Kidney epithelial cell (primary cell): Measurements from ENCODE around the gene MAP3K13. TPM values are rescaled to one million over a fixed set of nuclear protein-coding genes. Genes with fewer than 3 reads are reported as not detected.

Source experiments
- DNase-seq: peaks from one replicate; pipeline ENCODE4 v3.0.0-alpha.2; 2010; ENCODE audit warnings: low read depth
- H3K27me3 ChIP-seq: 2 replicates; pipeline ENCODE4 v1.6.0; 2011; ENCODE audit warnings: low read length; ENCODE audit not compliant: control insufficient read depth, insufficient read depth
- H3K36me3 ChIP-seq: 2 replicates; pipeline ENCODE4 v1.5.1; 2011; ENCODE audit warnings: low read length; ENCODE audit not compliant: control insufficient read depth, insufficient read depth
- H3K4me3 ChIP-seq: 2 replicates; pipeline ENCODE4 v1.5.1; 2011; ENCODE audit warnings: low read depth, mild to moderate bottlenecking, control low read depth, low read length
- total RNA-seq: library from RNA; depleted of rRNA; stranded (reverse); fragments of >200 nt; gene quantifications from 2 replicates; pipeline ENCODE4 v1.2.3, GENCODE V29; 2015
- TF ChIP-seq, protein P1 (sequence below): IDR thresholded peaks from 2 replicates; pipeline ENCODE4 v1.5.1; 2011; ENCODE audit warnings: mild to moderate bottlenecking, moderate library complexity, low read length, control low read depth, inconsistent platforms; ENCODE audit not compliant: insufficient read depth, poor library complexity, severe bottlenecking

The MAP3K13 gene
- total RNA-seq, 1 donor from 2014 or later, result 33.5 TPM

DNA sequence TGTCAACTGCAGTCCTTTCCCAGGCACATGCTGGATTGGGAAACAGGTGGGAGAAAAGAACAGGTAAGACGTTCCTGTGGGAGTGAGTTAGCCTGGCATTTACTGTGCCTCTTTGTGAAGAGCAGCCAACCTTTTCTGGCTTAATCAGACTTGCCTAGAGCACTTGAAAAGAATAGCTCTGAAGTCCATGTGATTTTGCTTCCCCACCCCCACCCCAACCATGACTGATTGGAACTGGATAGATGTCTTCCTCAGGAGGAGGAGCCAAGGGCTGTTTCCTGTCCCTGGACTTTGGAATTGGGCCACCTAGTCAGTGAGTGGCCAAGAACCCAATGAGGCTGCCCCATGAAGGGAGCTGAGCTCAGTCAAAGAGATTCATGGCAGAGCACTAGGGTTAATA lies 140.6 kb downstream of the MAP3K13 start:
- Histone ChIP-seq H3K36me3 (no peaks in the 10 kb centered on the region), H3K27me3 (no peaks in the 10 kb centered on the region), H3K4me3 (no peak overlapping the region)
- no peak for DNase-seq
- TF ChIP-seq, protein P1, sequence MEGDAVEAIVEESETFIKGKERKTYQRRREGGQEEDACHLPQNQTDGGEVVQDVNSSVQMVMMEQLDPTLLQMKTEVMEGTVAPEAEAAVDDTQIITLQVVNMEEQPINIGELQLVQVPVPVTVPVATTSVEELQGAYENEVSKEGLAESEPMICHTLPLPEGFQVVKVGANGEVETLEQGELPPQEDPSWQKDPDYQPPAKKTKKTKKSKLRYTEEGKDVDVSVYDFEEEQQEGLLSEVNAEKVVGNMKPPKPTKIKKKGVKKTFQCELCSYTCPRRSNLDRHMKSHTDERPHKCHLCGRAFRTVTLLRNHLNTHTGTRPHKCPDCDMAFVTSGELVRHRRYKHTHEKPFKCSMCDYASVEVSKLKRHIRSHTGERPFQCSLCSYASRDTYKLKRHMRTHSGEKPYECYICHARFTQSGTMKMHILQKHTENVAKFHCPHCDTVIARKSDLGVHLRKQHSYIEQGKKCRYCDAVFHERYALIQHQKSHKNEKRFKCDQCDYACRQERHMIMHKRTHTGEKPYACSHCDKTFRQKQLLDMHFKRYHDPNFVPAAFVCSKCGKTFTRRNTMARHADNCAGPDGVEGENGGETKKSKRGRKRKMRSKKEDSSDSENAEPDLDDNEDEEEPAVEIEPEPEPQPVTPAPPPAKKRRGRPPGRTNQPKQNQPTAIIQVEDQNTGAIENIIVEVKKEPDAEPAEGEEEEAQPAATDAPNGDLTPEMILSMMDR, result no peak

DNA sequence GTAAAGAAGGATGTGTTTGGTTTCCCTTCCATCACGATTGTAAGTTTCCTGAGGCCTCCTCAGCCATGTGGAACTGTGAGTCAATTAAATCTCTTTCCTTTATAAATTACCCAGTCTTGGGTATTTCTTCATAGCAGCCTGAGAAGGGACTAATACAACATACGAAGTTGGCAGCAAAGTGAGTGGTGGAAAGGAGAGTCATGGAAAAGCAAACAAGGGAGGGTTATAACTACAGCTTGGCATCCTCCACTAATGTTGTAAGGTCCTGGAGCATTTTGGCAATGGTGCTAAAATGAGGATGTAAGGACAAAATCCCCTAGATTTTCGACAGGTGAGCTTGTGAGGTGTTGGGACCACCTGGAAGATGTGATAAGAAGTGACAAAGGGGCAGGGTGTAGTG lies 141.7 kb downstream of the MAP3K13 start:
- no peaks in the 10 kb centered on the region for H3K36me3 ChIP-seq
- TF ChIP-seq, protein P1, result no peak
- H3K4me3 ChIP-seq, result no peak overlapping the region
- no peak for DNase-seq
- no peaks in the 10 kb centered on the region for H3K27me3 ChIP-seq

DNA sequence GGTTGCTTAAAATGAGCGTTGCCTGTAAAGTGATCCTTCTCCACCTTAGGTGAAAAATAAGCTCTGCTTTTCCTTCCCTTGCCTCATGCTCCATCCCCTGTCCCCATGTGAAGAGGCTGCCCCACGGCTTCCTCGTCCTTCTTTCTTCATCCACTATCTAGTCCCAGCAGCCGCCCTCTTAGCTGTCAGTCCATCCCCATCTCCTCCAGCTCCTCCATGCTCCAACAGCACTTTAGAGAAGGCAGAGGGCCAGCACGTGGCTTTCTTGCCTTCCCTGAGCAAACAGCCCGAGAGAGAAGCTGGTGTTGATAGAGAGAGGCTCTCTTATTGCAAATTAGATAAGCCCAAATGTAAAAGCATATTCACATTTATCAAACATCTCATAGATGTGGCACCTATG lies 144.9 kb downstream of the MAP3K13 start:
- TF ChIP-seq, protein P1, result no peak
- Histone ChIP-seq H3K4me3 (no peak overlapping the region), H3K27me3 (no peaks in the 10 kb centered on the region), H3K36me3 (no peaks in the 10 kb centered on the region)
- DNase-seq, result no peak

DNA sequence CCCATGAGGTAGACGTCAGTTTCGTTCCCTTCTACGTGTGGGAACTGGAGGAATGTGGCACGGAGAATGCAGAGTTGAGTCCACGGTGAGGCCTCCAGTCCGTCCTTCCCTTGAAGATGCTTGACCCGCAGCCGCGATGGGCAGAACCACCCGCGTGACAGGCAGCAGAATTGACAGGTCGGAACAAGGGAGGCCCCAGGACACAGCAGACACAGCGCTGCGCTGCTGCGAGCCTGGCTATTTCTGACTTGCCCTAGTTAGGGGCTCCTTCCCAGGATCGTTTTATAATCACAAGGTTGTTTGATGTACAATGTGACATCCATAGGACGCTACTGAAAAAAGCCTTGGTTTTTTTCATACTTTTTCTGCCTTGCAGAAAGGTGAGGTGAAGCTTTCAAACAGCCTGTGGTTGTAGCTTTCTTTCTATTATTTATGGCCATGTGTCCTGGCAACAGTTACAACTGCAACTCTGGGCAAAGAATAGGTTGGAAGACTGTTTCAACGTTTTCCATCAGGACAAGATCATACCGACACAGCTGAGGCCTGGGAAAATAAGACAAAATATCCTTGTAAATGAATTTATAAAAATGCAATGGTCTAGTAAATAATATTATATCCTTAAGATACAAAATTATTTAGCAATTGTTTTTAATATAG lies 145.5 kb downstream of the MAP3K13 start:
- no peak overlapping the region for H3K4me3 ChIP-seq
- no peak for DNase-seq
- H3K27me3 ChIP-seq, result no peaks in the 10 kb centered on the region
- no peaks in the 10 kb centered on the region for H3K36me3 ChIP-seq
- TF ChIP-seq, protein P1, result no peak

DNA sequence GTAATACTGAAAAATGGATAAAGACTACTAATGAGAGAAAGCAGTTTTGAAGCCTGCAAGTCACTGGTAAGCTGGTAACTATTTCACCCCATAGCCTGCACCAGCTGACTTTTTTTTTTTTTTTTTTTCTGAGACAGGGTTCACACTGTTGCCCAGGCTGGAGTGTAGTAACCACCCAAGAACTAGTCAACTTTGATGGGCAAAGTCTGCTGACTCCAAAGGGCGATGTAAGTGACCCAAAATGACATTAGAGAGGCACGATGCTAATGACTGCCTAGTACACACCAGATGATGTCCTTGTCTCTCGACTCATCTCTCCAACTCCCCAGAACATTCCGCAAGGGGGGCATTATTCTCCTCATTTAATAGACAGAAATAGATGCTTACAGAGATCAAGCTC lies 148.8 kb downstream of the MAP3K13 start:
- Histone ChIP-seq H3K27me3 (no peaks in the 10 kb centered on the region), H3K4me3 (no peak overlapping the region), H3K36me3 (no peaks in the 10 kb centered on the region)
- TF ChIP-seq, protein P1, result no peak
- no peak for DNase-seq

DNA sequence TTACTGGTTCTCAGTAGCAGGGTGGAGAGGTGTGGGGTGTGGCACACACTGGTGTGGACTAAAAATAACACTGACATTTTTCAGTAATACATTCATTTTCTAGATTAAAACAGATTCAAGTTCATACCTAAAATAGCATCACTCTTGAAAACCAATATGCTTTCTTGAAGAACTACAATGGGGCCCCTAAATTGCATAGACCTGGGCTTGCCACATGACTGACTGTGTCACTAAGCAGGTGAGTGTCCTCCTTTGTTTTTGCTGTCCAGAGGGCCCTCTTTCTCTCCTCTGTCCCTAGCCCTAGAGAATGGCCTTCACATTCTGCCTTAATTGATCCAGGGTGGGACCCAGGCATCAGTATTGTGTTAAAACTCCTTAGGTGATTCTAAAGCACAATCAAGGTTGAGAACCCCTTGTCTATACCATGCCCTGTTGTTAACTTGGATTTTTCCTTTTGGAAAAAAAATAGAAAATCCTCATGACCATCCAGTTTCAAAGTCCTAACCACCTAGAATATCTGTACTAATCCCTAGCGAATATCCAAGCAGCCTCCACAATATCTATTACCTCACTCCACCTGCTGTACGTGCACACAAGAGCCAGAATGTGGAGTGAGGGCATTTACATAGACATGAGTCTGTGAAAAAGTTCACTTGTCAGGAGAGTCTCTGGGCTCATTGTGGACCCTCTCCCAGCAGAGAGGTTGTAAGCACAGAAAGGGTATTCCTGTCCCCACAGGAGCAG lies 154.6 kb downstream of the MAP3K13 start:
- TF ChIP-seq, protein P1, result no peak
- DNase-seq, result no peak
- Histone ChIP-seq H3K4me3 (no peak overlapping the region), H3K36me3 (no peaks in the 10 kb centered on the region), H3K27me3 (no peaks in the 10 kb centered on the region)
